ENCODE measurements around the gene SLC7A9. TPM values are rescaled to one million over a fixed set of nuclear protein-coding genes. Genes with fewer than 3 reads are reported as not detected.

The SLC7A9 gene
- total and polyA plus RNA-seq, 2 of the 13 experiments (the other 11 are each of a cell fraction or from before 2014, with no cell fraction given), result 4.7 to 8.3 TPM

DNA sequence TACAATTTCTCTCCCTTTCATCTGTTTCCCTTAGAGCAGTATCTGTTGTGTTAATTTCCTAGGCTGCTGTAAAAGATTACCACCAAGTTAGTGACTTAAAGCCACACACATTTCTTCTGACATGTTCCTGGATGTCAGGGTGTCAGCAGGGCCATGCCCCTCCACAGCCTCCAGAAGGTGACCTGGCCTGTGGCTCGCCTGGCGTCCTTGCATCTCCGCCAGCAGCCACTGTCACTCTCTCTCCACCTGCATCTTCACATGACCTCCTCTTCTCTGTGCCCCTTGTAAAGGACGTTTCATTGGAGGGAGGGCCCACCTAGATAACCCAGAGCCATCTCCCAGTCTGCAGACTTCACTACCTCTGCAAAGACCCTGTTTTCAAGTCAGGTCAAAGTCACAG lies 61.3 kb downstream of the SLC7A9 start:
- 10% methylated on average over 4 of the region's 4 CpGs for WGBS (ENCODE audit: low lambda C conversion rate)
- POLR2A ChIA-PET, result no interaction called here

DNA sequence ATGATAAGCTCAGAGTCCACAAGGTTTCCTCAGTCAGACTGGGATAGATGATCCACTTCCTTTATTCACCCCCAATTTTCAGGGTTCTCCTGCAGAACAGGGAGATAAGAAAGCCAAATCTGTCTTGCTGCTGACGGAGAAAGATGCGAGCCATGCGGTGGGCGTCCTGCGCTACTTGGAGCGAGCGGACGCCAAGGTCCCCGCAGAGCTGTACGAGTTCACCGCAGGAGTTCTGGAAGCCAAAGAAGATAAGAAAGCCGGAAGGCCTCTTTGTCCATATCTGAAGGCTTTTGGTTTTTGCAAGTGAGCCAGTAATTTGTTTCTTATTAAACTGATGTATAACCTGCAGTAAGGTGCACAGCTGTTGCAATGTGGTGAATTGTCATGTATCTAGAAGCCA lies 66.7 kb downstream of the SLC7A9 start:
- in situ Hi-C loops (cut with HindIII; ENCODE audit: extremely low pct_ligation_motif_present, low pct_unique_long_range_greater_than_20kb) (no loop called here), intact Hi-C loops (cut with micrococcal nuclease; ENCODE audit: unreplicated experiment) (no loop called here)
- no peak for DNase-seq (ENCODE audit: low spot score)
- Histone ChIP-seq H4K20me1 (ENCODE audit: insufficient read depth, low read length) (no peaks in the 10 kb centered on the region), H3K27me3 (ENCODE audit: control insufficient read depth in 1 of 2, insufficient read depth in 2 of 2, low read length in 2 of 2) (peaks cover 0 to 4% of the 10 kb centered on the region in 2 experiments; a peak in 1 of 5 replicates), H3K27ac (ENCODE audit: extremely low read length, insufficient read depth, low read length) (no peak overlapping the region), H3K36me3 (replicated peaks in 1 of 2; ENCODE audit: control insufficient read depth in 1 of 2, insufficient read depth in 2 of 2, low read length in 2 of 2) (no peaks in the 10 kb centered on the region), H3K4me1 (ENCODE audit: insufficient read depth, low read length) (no peaks in the 10 kb centered on the region), H3K4me3 (replicated peaks in 1 of 3; ENCODE audit: insufficient read depth in 1 of 3, low read depth in 2 of 3, low read length in 3 of 3) (no peak overlapping the region), H2AFZ (ENCODE audit: low read length) (no peak overlapping the region), H3K4me2 (ENCODE audit: low read depth, low read length) (no peak overlapping the region), H3K9me3 (ENCODE audit: low read length) (no peaks in the 10 kb centered on the region), H3K9ac (ENCODE audit: insufficient read depth, low read depth, low read length) (no peak overlapping the region), H3K79me2 (ENCODE audit: insufficient read depth, low read length) (no peaks in the 10 kb centered on the region)
- no peak for FAIRE-seq
- ChIA-PET POLR2A (no interaction called here), CTCF (ENCODE audit: low intra/inter-chr PET ratio, low total read pairs) (no interaction called here)
- no TSS peak for BruUV-seq (replicated peaks)
- WGBS (ENCODE audit: low lambda C conversion rate), result 85% methylated on average over 12 of the region's 12 CpGs
- ATAC-seq, result no peak
- TF ChIP-seq, protein P1, sequence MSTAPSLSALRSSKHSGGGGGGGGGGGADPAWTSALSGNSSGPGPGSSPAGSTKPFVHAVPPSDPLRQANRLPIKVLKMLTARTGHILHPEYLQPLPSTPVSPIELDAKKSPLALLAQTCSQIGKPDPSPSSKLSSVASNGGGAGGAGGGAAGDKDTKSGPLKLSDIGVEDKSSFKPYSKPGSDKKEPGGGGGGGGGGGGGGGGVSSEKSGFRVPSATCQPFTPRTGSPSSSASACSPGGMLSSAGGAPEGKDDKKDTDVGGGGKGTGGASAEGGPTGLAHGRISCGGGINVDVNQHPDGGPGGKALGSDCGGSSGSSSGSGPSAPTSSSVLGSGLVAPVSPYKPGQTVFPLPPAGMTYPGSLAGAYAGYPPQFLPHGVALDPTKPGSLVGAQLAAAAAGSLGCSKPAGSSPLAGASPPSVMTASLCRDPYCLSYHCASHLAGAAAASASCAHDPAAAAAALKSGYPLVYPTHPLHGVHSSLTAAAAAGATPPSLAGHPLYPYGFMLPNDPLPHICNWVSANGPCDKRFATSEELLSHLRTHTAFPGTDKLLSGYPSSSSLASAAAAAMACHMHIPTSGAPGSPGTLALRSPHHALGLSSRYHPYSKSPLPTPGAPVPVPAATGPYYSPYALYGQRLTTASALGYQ (CRISPR knock-in tag; IDR thresholded peaks at IDR 0.05), result no peak
- no peak for TF ChIP-seq ZBTB3 (CRISPR knock-in tag; IDR thresholded peaks at IDR 0.05; ENCODE audit: borderline replicate concordance, low read depth)
- no peak for TF ChIP-seq IKZF1 (IDR thresholded peaks at IDR 0.05)
- TF ChIP-seq, protein P2, sequence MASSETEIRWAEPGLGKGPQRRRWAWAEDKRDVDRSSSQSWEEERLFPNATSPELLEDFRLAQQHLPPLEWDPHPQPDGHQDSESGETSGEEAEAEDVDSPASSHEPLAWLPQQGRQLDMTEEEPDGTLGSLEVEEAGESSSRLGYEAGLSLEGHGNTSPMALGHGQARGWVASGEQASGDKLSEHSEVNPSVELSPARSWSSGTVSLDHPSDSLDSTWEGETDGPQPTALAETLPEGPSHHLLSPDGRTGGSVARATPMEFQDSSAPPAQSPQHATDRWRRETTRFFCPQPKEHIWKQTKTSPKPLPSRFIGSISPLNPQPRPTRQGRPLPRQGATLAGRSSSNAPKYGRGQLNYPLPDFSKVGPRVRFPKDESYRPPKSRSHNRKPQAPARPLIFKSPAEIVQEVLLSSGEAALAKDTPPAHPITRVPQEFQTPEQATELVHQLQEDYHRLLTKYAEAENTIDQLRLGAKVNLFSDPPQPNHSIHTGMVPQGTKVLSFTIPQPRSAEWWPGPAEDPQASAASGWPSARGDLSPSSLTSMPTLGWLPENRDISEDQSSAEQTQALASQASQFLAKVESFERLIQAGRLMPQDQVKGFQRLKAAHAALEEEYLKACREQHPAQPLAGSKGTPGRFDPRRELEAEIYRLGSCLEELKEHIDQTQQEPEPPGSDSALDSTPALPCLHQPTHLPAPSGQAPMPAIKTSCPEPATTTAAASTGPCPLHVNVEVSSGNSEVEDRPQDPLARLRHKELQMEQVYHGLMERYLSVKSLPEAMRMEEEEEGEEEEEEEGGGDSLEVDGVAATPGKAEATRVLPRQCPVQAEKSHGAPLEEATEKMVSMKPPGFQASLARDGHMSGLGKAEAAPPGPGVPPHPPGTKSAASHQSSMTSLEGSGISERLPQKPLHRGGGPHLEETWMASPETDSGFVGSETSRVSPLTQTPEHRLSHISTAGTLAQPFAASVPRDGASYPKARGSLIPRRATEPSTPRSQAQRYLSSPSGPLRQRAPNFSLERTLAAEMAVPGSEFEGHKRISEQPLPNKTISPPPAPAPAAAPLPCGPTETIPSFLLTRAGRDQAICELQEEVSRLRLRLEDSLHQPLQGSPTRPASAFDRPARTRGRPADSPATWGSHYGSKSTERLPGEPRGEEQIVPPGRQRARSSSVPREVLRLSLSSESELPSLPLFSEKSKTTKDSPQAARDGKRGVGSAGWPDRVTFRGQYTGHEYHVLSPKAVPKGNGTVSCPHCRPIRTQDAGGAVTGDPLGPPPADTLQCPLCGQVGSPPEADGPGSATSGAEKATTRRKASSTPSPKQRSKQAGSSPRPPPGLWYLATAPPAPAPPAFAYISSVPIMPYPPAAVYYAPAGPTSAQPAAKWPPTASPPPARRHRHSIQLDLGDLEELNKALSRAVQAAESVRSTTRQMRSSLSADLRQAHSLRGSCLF (CRISPR knock-in tag; IDR thresholded peaks at IDR 0.05; ENCODE audit: borderline replicate concordance), result no peak
- TF ChIP-seq, protein P3, sequence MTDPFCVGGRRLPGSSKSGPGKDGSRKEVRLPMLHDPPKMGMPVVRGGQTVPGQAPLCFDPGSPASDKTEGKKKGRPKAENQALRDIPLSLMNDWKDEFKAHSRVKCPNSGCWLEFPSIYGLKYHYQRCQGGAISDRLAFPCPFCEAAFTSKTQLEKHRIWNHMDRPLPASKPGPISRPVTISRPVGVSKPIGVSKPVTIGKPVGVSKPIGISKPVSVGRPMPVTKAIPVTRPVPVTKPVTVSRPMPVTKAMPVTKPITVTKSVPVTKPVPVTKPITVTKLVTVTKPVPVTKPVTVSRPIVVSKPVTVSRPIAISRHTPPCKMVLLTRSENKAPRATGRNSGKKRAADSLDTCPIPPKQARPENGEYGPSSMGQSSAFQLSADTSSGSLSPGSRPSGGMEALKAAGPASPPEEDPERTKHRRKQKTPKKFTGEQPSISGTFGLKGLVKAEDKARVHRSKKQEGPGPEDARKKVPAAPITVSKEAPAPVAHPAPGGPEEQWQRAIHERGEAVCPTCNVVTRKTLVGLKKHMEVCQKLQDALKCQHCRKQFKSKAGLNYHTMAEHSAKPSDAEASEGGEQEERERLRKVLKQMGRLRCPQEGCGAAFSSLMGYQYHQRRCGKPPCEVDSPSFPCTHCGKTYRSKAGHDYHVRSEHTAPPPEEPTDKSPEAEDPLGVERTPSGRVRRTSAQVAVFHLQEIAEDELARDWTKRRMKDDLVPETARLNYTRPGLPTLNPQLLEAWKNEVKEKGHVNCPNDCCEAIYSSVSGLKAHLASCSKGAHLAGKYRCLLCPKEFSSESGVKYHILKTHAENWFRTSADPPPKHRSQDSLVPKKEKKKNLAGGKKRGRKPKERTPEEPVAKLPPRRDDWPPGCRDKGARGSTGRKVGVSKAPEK (CRISPR knock-in tag; IDR thresholded peaks at IDR 0.05; ENCODE audit: borderline replicate concordance), result no peak

More for the DNA sequence above, 61.3 kb downstream of the SLC7A9 start:
- H4K20me1 ChIP-seq (ENCODE audit: insufficient read depth, low read length), result no peaks in the 10 kb centered on the region
- H3K36me3 ChIP-seq (replicated peaks in 1 of 2; ENCODE audit: control insufficient read depth in 1 of 2, insufficient read depth in 2 of 2, low read length in 2 of 2), result no peaks in the 10 kb centered on the region
- DNase-seq (ENCODE audit: low spot score) (no peak), FAIRE-seq (no peak), ATAC-seq (no peak)
- H3K27ac ChIP-seq (ENCODE audit: extremely low read length, insufficient read depth, low read length), result no peak overlapping the region
- H3K4me3 ChIP-seq (replicated peaks in 1 of 3; ENCODE audit: insufficient read depth in 1 of 3, low read depth in 2 of 3, low read length in 3 of 3), result no peak overlapping the region
- CTCF ChIA-PET (ENCODE audit: low intra/inter-chr PET ratio, low total read pairs), result no interaction called here
- in situ Hi-C loops (cut with HindIII; ENCODE audit: extremely low pct_ligation_motif_present, low pct_unique_long_range_greater_than_20kb) (no loop called here), intact Hi-C loops (cut with micrococcal nuclease; ENCODE audit: unreplicated experiment) (no loop called here)
- peaks cover 12% of the 10 kb centered on the region for H3K4me1 ChIP-seq (ENCODE audit: insufficient read depth, low read length)
- no TSS peak for BruUV-seq (replicated peaks)
- no peaks in the 10 kb centered on the region for H3K79me2 ChIP-seq (ENCODE audit: insufficient read depth, low read length)
- H3K9ac ChIP-seq (ENCODE audit: insufficient read depth, low read depth, low read length), result no peak overlapping the region
- H3K4me2 ChIP-seq (ENCODE audit: low read depth, low read length), result no peak overlapping the region
- H3K9me3 ChIP-seq (ENCODE audit: low read length), result no peaks in the 10 kb centered on the region
- TF ChIP-seq ZBTB20 (CRISPR knock-in tag; IDR thresholded peaks at IDR 0.05; ENCODE audit: borderline replicate concordance, low read depth), result no peak
- no peak for TF ChIP-seq ZNF614 (CRISPR knock-in tag; IDR thresholded peaks at IDR 0.05; ENCODE audit: borderline replicate concordance)
- TF ChIP-seq ZBTB3 (CRISPR knock-in tag; IDR thresholded peaks at IDR 0.05; ENCODE audit: borderline replicate concordance, low read depth), result no peak
- TF ChIP-seq, protein P4, sequence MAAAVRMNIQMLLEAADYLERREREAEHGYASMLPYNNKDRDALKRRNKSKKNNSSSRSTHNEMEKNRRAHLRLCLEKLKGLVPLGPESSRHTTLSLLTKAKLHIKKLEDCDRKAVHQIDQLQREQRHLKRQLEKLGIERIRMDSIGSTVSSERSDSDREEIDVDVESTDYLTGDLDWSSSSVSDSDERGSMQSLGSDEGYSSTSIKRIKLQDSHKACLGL (CRISPR knock-in tag; IDR thresholded peaks at IDR 0.05), result no peak
- TF ChIP-seq KLF9 (CRISPR knock-in tag; IDR thresholded peaks at IDR 0.05; ENCODE audit: low read depth), result no peak
- TF ChIP-seq MTF2 (CRISPR knock-in tag; IDR thresholded peaks at IDR 0.05; ENCODE audit: borderline replicate concordance), result no peak
- peaks cover 7 to 23% of the 10 kb centered on the region in 2 experiments for H3K27me3 ChIP-seq (ENCODE audit: control insufficient read depth in 1 of 2, insufficient read depth in 2 of 2, low read length in 2 of 2)
- no peak overlapping the region for H2AFZ ChIP-seq (ENCODE audit: low read length)
